Pancreas (tissue), 10 donors: ENCODE data around the gene DRG2. TPM values are rescaled to one million over a fixed set of nuclear protein-coding genes. Genes with fewer than 3 reads are reported as not detected.
A peak's percentile ranks its signal among the peaks of the same experiment; 100 is the strongest.

Source experiments
- ATAC-seq, 4 donors: fragments of 200-7000 bp; cut with Tn5 transposase; one replicate each; pipeline versions ENCODE4 v1.8.0 to v1.9.1; 2020; ENCODE audit warnings: mild to moderate bottlenecking in 4 of 4, moderate library complexity in 4 of 4
- DNase-seq, 6 donors: peaks; one replicate each; pipeline ENCODE4 v3.0.0-alpha.2; 2020
- FAIRE-seq: peaks from 2 replicates; lab custom pipeline; 2012; peaks lifted over from hg19 to GRCh38; lab: Jason Lieb, UNC
- H3K27ac ChIP-seq, 4 donors: fragments of 200-600 bp; sonication (generic); 1 replicate in 3 of 4; 2 replicates in 1 of 4; pipeline versions ENCODE4 v1.5.0 to v1.8.0; 2020
- H3K27me3 ChIP-seq, 4 donors: fragments of 200-600 bp; one replicate each; pipeline ENCODE4 v1.8.0; 2021
- H3K36me3 ChIP-seq, 3 donors: fragments of 200-600 bp; sonication (generic) in 1 of 3; one replicate each; pipeline versions ENCODE4 v1.5.0 to v1.8.0; 2020 to 2021
- H3K4me1 ChIP-seq, 3 donors: fragments of 200-600 bp; one replicate each; pipeline ENCODE4 v1.8.0; 2021
- H3K4me3 ChIP-seq, 4 donors: fragments of 200-600 bp; sonication (generic) in 2 of 4; one replicate each; pipeline versions ENCODE4 v1.5.0 to v1.8.0; 2020 to 2021
- H3K9me3 ChIP-seq, 4 donors: fragments of 200-600 bp; one replicate each; pipeline ENCODE4 v1.8.0; 2021
- WGBS, 2 donors: extraction: QIAGEN DNeasy Blood & Tissue Kit; methylation state at CpG; one replicate each; pipeline ENCODE4 v1.1.7; 2013; 5-methylcytosine and 5-hydroxymethylcytosine counted together
- intact Hi-C, 3 donors: fragments of 100-400 bp; cut with DNase I; formaldehyde crosslinking; loops; one replicate each; pipeline versions ENCODE4 v1.11.1 to v1.14.2; 2022
- polyA plus RNA-seq, 2 donors: library from polyadenylated mRNA; stranded (reverse); fragments of 200-250 nt; gene quantifications; one replicate each; pipeline ENCODE4 v1.2.3, GENCODE V29; 2013
- total RNA-seq, 6 donors: library from RNA; stranded (reverse); fragmentation: NEBNext Ultra II Directional in 4 of 6; extraction: Animal tissue kit (Norgen Biotek cat#: 25700) in 4 of 6; gene quantifications; one replicate each; pipeline versions ENCODE4 v1.2.1 to v1.2.4, GENCODE V29; 2021 to 2023
- TF ChIP-seq, protein P1 (sequence below), 4 donors: fragments of 200-600 bp; sonication (generic) in 3 of 4; IDR thresholded peaks; one replicate each; pipeline versions ENCODE4 v1.5.0 to v1.8.0; 2021; ENCODE audit warnings: antibody characterized with exemption in 4 of 4
- donor health status: healthy with polysubstance abuse.
- donor health status: DM: no; HTN: no; CAD: no; lungs with moderate emphysema.
- donor health status: DM: no; HTN: no; CAD: no.
- donor health status: control.
- donor health status: control.
- donor health status: Bipolar disorder and iron deficiency.
- donor health status: DM: yes; HTN: yes; CAD: no.
- donor health status: DM: no; HTN: no; CAD: no.
- donor health status: DM: no; HTN: no; CAD: no.
- donor health status: DM: yes; HTN: yes; CAD: no.

Gene DRG2
- total and polyA plus RNA-seq, 8 donors, result 13.4 to 46.9 (median 17.9) TPM

DNA sequence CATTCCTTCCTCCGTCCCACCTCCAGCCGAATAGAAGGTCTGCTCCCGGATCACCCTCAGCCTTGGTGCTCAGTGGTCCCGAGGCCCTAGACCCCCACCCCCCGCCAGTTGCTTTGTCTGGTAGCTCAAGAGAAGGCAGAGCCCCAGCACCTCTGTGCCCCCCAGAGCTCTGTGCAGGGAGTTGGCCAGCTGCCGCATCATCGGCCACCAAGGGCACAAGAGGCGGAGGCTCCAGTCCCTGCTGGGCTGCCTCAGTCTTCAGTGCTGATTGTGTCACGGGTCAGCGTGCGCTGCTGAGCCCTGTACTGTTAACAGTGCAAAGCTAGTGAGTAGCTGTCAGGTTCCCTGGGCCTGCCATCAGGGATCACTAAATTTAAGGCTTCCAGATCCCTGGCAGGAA is 22.2 kb upstream of the DRG2 start:
- intact Hi-C loops, result no loop called here
- TF ChIP-seq, protein P1, sequence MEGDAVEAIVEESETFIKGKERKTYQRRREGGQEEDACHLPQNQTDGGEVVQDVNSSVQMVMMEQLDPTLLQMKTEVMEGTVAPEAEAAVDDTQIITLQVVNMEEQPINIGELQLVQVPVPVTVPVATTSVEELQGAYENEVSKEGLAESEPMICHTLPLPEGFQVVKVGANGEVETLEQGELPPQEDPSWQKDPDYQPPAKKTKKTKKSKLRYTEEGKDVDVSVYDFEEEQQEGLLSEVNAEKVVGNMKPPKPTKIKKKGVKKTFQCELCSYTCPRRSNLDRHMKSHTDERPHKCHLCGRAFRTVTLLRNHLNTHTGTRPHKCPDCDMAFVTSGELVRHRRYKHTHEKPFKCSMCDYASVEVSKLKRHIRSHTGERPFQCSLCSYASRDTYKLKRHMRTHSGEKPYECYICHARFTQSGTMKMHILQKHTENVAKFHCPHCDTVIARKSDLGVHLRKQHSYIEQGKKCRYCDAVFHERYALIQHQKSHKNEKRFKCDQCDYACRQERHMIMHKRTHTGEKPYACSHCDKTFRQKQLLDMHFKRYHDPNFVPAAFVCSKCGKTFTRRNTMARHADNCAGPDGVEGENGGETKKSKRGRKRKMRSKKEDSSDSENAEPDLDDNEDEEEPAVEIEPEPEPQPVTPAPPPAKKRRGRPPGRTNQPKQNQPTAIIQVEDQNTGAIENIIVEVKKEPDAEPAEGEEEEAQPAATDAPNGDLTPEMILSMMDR (IDR thresholded peaks at IDR 0.05), result no peak
- H3K9me3 ChIP-seq, result no peaks in the 10 kb centered on the region
- H3K4me1 ChIP-seq, result no peaks in the 10 kb centered on the region
- H3K27ac ChIP-seq, result no peak overlapping the region
- H3K4me3 ChIP-seq, result no peak overlapping the region
- H3K27me3 ChIP-seq, result no peaks in the 10 kb centered on the region
- H3K36me3 ChIP-seq, result peaks cover 0 to 21% (median 3%) of the 10 kb centered on the region in 3 donors
- DNase-seq (no peak), ATAC-seq (no peak), FAIRE-seq (no peak)
- 93 to 94% methylated on average over 11 of the region's 11 CpGs for WGBS, 2 donors

DNA sequence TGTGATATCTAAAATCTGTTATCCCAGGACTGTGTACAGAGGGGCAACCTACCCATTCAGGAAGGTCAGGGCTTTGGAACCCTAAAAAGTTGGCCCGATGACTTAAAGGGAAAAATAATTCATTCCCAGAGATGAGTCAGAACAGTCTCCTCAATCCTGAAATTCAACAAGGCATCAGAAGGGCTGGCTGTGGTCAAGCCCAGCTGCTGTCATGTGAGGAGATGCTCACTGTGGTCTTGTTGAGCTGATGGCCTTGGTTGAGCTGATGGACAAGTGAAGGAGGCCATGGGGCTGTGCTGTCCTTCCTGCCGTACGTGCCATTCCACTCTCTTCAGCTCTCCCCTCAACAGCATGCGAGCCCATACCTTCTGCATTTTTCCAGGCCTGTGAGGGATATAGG is 20.9 kb upstream of the DRG2 start:
- FAIRE-seq, result no peak
- Histone ChIP-seq H3K4me3 (no peak overlapping the region), H3K36me3 (peaks cover 0 to 14% (median 0%) of the 10 kb centered on the region in 3 donors), H3K27me3 (no peaks in the 10 kb centered on the region), H3K9me3 (no peaks in the 10 kb centered on the region), H3K27ac (no peak overlapping the region), H3K4me1 (no peaks in the 10 kb centered on the region)
- intact Hi-C loops, result no loop called here
- no peak for ATAC-seq
- WGBS, 2 donors, result 82 to 95% methylated on average over 4 of the region's 4 CpGs
- TF ChIP-seq, protein P1 (IDR thresholded peaks at IDR 0.05), result no peak
- DNase-seq, result no peak

DNA sequence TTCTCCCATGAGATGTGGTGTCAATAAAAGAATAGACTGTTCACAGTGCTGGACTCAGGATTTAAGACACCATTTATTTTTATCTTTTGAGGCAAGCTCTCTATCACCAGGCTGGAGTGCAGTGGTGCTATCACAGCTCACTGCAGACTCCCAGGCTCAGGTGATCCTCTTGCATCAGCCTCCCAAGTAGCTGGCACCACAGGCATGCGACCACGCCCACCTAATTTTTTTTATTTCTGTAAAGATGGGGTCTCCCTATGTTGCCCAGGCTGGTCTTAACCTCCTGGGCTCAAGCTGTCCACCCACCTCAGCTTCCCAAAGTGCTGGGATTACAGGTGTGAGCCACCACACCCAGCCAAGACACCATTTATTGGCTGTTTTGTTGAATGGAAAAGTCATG is 18.6 kb upstream of the DRG2 start:
- 86 to 90% methylated on average over 2 of the region's 2 CpGs for WGBS, 2 donors
- intact Hi-C loops, result no loop called here
- DNase-seq, result no peak

DNA sequence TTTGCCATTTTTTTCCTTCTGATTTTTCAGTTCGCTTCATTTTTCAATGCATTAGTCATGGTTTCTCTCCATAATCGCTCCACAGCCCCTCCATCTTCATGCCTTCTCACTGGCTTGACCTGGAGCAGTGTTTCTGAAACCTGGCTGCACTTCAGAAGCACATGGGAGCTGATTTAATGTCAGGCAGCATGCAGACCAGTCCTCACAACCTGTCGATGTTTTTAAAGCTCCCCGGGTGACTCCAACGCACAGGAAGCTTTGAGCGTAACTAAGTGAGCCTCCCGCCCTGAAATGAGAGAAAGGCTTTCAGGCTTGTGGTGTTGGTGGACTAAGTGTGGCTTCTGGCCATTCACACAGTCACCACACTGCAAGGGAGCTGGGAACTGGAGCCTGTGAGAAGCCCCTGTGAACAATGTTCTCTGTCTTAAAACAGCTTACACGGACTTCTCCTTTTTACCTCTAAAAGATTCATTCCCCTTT is 16.8 kb upstream of the DRG2 start:
- Histone ChIP-seq H3K27me3 (no peaks in the 10 kb centered on the region), H3K9me3 (no peaks in the 10 kb centered on the region), H3K4me3 (no peak overlapping the region), H3K27ac (no peak overlapping the region), H3K36me3 (peaks cover 0 to 1% (median 0%) of the 10 kb centered on the region in 3 donors), H3K4me1 (no peaks in the 10 kb centered on the region)
- 13 to 14% methylated on average over 8 of the region's 8 CpGs for WGBS, 2 donors
- peak in 3 of 4 donors; percentile 30 to 42 (median 35) for ATAC-seq
- intact Hi-C loops, result no loop called here
- FAIRE-seq, result no peak
- TF ChIP-seq, protein P1 (IDR thresholded peaks at IDR 0.05), result no peak
- DNase-seq, result no peak

More for the DNA sequence above, 18.6 kb upstream of the DRG2 start:
- TF ChIP-seq, protein P1 (IDR thresholded peaks at IDR 0.05), result no peak
- H3K4me3 ChIP-seq, result no peak overlapping the region
- H3K27me3 ChIP-seq, result no peaks in the 10 kb centered on the region
- H3K4me1 ChIP-seq, result no peaks in the 10 kb centered on the region
- peaks cover 0 to 14% (median 0%) of the 10 kb centered on the region in 3 donors for H3K36me3 ChIP-seq
- FAIRE-seq (no peak), ATAC-seq (no peak)
- H3K27ac ChIP-seq, result no peak overlapping the region
- no peaks in the 10 kb centered on the region for H3K9me3 ChIP-seq

DNA sequence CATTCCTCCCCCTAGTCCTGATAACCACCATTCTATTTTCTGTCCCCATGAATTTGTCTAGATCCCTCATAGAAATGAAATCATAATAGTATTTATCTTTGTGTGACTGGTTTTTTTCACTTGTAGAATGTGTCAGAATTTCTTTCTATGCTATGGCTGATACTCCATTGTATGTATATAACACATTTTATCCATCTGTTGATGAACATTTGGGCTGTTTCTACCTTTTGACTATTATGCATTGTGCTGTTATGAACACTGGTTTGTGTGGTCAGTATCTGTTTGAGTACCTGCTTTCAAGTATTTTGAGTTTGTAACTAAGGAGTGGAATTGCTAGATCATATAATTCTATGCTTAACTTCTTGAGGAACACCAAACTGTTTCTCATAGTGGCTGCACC is 16.0 kb upstream of the DRG2 start:
- intact Hi-C loops, result no loop called here
- ATAC-seq, result no peak
- no peak for FAIRE-seq

More for the DNA sequence above, 16.0 kb upstream of the DRG2 start:
- no peak overlapping the region for H3K4me3 ChIP-seq
- no peaks in the 10 kb centered on the region for H3K36me3 ChIP-seq
- TF ChIP-seq, protein P1 (IDR thresholded peaks at IDR 0.05), result no peak
- no peaks in the 10 kb centered on the region for H3K9me3 ChIP-seq
- no peaks in the 10 kb centered on the region for H3K4me1 ChIP-seq
- H3K27me3 ChIP-seq, result no peaks in the 10 kb centered on the region
- no peak overlapping the region for H3K27ac ChIP-seq
- no peak for DNase-seq
